CD4-positive, alpha-beta T cell treated with Interleukin-10 for 1 hour (primary cell): ENCODE data around the gene VAT1L.
"Not testable (repeated sequence)": the region's sequence is repeated elsewhere in the genome, so short reads cannot be mapped to it uniquely, and the experiment has no call there.

Experiments used
- DNase-seq: peaks from one replicate; pipeline ENCODE4 v3.0.0-alpha.2; 2020

The VAT1L gene

DNA sequence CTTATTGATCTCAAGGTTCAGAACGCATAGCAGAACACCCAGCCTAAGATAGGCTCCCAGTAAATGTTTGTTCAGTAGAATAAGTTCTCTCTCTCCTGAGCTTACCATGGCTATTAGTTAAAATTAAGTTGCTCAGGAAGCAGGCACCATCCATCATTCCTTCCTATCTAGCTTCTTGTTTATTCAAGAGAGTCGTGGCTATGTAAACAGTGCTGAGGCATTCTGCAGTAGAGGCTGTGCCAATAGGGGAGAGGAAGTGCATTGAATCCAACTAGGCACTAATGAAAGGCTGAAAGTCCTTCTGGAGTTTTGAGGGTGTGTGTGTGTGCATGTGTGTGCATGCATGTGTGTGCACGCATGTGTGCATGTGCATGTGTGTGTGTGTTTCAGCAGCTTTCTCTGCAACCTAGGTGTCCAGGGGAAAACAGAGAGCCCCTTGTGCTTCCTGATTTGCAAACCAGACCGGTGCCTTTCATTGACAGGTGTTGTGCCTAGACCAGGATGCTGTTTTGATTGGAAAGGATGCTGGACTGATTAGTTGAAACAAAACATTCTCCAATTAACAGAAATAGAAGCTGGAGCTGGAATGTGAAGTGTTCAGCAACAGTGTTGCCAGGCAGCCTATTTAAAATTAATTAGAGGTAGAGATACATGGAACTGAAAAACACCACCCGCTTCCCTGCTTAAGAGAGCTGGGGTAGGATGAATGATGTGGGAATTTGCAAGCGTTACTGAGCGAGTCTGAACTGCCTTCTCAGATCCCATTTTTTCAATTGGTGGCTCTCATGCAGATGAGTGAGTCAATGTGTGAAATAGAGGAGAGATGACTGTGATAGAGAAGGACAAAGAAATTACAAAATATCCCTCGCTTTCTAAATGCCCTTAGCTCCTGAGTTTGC, 130.7 kb downstream of the VAT1L start:
- DNase-seq = no peak

GRCh38 chr16:77919761-77920415, 131.5 kb downstream of the VAT1L start:
- no peak for DNase-seq

- DNase-seq = no peak
These were observed 132.6 kb downstream of the VAT1L start for GRCh38 chr16:77920984-77921383.

DNA sequence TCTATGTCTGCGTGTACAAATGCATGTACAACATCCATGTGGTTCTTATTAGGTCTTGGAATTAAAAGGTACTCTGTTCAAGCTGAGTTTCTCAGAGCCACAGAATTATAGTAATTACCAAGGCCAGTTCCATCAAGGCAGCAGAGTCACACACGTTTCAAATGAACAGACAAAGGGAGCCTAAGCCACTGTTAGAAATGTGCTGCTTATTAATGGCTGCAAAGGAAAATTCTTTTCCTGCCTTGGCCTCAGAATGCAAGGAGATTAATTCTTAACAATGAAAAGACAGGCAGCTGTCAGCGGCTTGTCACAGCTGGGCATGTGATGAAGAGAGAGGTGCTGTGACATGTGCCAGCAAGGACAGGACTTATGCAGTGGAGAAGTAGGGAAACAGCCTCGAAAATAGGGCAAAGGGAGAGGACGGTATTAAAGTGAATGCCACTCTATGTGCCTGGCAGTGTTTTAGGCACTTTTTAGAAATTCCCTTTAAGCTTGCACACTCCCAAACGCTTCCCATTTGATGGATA, 133.9 kb downstream of the VAT1L start:
- DNase-seq = no peak

- DNase-seq = no peak
These were observed 137.2 kb downstream of the VAT1L start for GRCh38 chr16:77925531-77925930.

DNA sequence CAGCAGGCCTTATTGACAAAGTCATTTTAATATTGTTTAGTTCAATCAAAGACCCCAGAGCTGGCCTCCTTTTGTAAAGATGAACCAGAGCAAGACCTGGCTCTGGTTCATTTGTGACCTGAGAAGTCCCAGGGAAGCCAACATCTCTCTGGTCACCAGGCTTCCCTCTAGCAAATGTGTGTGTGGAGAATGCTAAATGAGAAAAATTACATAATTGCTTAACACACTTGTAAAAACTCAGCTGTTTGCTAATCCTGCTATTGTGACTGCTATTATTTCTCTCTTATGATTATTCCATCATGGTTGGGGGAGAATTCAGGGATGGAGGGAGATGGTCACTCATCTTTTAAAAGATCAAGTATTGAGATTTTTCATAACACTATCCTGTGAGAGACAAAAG, 139.7 kb downstream of the VAT1L start:
- DNase-seq = no peak

GRCh38 chr16:77929004-77929403, 140.6 kb downstream of the VAT1L start:
- no peak for DNase-seq

GRCh38 chr16:77931058-77931457, 142.7 kb downstream of the VAT1L start:
- no peak for DNase-seq

DNA sequence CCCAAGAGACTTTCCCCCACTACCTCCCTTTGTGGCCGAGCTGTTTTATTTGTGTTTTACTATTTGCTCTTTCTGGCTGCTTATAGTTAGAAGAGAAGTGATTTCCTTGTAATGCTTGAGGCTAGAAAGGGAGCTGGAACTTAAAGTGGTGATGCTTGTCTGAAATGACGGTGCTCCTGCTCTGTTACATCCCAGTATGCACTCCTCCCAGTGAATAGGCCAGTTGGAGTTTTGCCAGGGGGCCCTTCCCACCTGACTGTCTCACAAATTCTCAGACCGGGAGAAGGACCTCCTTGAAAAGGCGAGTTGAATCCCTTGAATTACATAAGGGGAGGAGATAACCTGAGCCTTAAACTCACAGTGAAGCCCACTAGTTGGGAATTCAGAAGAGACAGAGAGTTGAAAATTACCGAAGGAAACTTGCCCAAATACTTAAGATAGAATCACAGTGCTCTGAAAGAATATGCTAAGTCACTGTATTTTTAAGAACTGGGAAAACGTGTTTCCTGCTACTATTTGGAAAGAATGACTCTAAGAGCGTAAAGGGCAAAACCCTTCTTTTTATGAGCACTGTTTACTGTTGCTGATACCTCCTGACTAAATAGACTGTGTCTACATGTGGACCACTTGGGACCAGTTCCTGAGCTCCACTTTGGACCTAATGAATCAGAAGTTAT, 149.2 kb downstream of the VAT1L start:
- no peak for DNase-seq

- DNase-seq = no peak
These were observed 150.5 kb downstream of the VAT1L start for GRCh38 chr16:77938913-77939312.

DNA sequence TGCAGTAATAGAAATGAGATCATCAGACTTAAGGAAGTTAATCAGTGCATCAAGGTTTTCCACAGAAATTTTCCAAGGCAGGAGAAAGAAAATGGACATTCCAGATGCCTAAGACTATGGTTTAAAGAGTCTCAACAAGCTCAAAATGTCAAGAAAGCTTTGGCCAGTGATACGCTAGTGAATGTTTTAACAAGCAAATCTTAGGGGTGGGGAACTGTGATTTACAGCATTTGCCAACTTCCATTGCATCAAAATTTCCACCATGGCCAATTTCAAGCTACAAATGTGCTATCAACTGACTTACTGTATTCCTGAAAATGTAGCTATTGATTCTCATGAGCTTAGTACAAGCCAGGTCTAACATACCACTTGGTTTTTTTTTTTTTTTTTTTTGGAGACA, 151.6 kb downstream of the VAT1L start:
- no peak for DNase-seq

GRCh38 chr16:77943801-77944200, 155.4 kb downstream of the VAT1L start:
- DNase-seq = no peak

DNA sequence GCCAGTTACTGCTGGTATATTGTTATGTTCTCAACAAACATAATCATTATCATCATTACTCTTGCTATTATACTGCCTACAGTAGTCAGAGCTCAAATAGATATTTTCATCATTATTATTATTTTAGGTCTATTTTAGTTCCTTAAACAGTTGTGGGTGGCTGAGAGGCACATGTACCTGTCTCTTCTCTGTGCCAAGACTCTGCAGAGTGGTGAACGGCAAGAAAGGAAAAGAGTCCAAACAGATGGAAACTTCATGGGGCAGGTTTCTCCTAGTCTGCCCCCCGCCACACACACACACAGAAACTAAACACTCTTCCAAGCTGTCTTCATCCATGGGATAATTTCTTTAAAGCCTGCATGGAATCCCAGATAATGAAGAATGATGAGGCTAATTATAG, 156.3 kb downstream of the VAT1L start:
- DNase-seq = no peak

DNA sequence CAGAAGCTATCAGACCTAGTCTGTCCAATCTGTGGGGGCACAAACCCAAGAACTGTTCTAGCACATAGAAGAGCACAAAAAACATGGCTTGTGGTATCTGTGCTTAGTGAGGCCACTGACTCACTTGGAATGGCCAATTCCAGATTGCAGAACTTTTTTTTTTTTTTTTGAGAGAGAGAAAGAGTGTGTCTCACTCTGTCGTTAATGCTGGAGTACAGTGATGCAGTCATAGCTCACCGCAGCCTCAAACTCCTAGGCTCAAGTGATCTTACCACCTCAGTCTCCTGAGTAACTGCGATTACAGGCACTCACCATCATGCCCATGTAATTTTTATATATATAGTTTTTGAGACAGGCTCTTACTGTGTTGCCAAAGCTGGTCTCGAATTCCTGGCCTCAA, 156.8 kb downstream of the VAT1L start:
- no peak for DNase-seq

GRCh38 chr16:77946823-77947222, 158.5 kb downstream of the VAT1L start:
- DNase-seq = no peak

GRCh38 chr16:77947590-77947989, 159.2 kb downstream of the VAT1L start:
- DNase-seq = not testable (repeated sequence)

DNA sequence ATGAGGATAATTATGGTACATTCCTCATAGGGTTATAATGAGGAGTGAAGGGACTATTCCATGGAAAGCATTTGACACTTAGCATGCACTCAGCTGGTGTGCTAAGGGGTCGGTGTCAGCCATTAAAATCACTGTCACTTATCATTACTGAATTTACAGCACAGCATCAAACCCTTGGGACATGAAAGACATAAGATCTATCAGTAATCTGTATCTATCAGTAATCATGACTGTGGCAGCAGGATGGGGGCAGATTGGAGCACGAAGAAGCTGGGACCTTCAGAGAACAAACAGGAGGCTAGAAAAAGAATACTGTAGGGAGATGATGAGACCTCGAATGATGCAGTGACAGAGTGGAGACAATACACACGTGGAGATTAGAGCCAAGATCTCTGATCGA, 160.5 kb downstream of the VAT1L start:
- DNase-seq = no peak

DNA sequence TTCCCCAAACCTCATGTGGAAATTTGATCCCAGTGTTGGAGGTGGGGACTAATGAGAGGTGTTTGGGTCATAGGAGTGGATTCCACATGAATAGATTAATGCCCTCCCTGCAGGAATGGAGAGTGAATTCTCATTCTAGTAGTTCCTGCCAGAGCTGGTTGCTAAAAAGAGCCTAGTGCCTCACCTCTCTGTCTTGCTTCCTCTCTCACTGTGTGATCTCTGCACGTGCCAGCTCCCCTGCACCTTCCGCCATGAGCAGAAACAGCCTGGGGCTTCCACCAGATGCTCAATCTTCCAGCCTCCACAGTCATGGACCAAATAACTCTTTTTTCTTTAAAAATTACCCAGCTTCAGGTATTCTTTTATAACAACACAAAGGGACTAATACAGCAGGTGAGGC, 161.1 kb downstream of the VAT1L start:
- DNase-seq = no peak

GRCh38 chr16:77951788-77952187, 163.4 kb downstream of the VAT1L start:
- DNase-seq = peak; percentile 19

- DNase-seq = no peak
These were observed 166.8 kb downstream of the VAT1L start for GRCh38 chr16:77955127-77955526.

GRCh38 chr16:77956231-77956630, 167.9 kb downstream of the VAT1L start:
- DNase-seq = no peak

- DNase-seq = no peak
These were observed 172.4 kb downstream of the VAT1L start for GRCh38 chr16:77960766-77961165.

- DNase-seq = no peak
These were observed 173.4 kb downstream of the VAT1L start for GRCh38 chr16:77961814-77962213.

GRCh38 chr16:77962689-77963088, 174.3 kb downstream of the VAT1L start:
- no peak for DNase-seq
